Stimulated activated memory B cell treated with anti-CD40 and anti-IgM and Interleukin-4, amounts not matched to agents 10 μg/mL and 1 μg/mL and 100 μg/mL, for 72 hours (primary cell): ENCODE data around the gene ARHGAP24.
"Not testable (repeated sequence)": the region's sequence is repeated elsewhere in the genome, so short reads cannot be mapped to it uniquely, and the experiment has no call there.

ENCODE experiments used
- ATAC-seq: fragments of 150-1000 bp; cut with Tn5 transposase; 2 replicates; pipeline ENCODE4 v1.10.0; 2021
- H3K27ac Mint-ChIP-seq: one replicate; pipeline ENCODE4 v1.8.0; 2022; ENCODE audit warnings: mild to moderate bottlenecking, mixed read lengths
- H3K27me3 Mint-ChIP-seq: one replicate; pipeline ENCODE4 v1.8.0; 2022; ENCODE audit warnings: mixed read lengths
- H3K36me3 Mint-ChIP-seq: one replicate; pipeline ENCODE4 v1.8.0; 2022; ENCODE audit warnings: mixed read lengths
- H3K4me1 Mint-ChIP-seq: one replicate; pipeline ENCODE4 v1.8.0; 2022; ENCODE audit warnings: mixed read lengths
- H3K4me3 Mint-ChIP-seq: one replicate; pipeline ENCODE4 v1.8.0; 2022; ENCODE audit warnings: mild to moderate bottlenecking, moderate library complexity, mixed read lengths
- H3K9me3 Mint-ChIP-seq: one replicate; pipeline ENCODE4 v1.8.0; 2022; ENCODE audit warnings: mixed read lengths

ARHGAP24 gene

DNA sequence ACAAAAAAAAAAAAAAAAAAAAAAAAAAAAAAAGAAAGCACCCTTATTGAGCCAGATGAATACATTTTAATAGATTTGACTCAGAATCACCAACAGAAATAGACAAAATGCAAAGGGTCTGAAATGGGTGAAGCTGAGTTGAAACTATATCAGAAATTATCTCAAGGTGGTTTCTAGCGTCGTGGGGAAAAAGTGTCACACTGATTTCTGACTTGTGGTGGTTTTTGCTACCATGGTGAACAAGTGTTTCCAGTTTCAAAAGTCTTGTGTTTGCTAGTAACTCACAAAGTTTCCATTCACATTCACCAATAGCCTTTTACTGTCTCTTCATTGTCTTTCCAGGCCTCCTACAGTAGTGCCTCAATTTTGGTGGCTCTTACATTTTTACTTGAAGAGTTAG lies 135.5 kb downstream of the ARHGAP24 start:
- H3K4me3 Mint-ChIP-seq = no peak overlapping the region
- no peaks in the 10 kb centered on the region for H3K9me3 Mint-ChIP-seq

DNA sequence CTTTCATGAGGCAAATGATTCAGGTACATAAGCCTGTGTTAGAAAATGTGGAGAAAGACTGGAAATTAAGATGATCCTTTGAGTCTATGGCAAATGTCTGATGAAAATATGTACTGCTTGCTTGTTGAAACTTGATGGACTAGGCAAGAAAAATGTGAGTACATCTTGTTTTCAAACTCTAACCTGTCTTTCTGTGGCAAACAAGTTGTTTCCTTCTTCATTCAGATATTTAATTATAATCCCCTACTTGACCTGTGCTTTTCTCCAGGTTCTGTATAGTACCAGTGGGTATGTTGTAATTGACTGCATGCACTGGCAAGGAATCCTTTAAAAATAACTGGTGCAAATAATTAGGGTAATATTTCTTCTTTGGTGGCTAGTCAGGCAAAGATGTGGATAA lies 136.7 kb downstream of the ARHGAP24 start:
- Mint-ChIP-seq H3K4me3 (no peak overlapping the region), H3K27me3 (no peaks in the 10 kb centered on the region), H3K36me3 (no peaks in the 10 kb centered on the region), H3K27ac (peak overlapping the region; percentile 92), H3K9me3 (no peaks in the 10 kb centered on the region), H3K4me1 (peaks cover 27% of the 10 kb centered on the region)
- no peak for ATAC-seq

More for the DNA sequence above, 135.5 kb downstream of the ARHGAP24 start:
- Mint-ChIP-seq H3K4me1 (peaks cover 38% of the 10 kb centered on the region), H3K27me3 (no peaks in the 10 kb centered on the region), H3K36me3 (peaks cover 7% of the 10 kb centered on the region), H3K27ac (peak overlapping the region; percentile 92)
- peak; percentile 82 for ATAC-seq

DNA sequence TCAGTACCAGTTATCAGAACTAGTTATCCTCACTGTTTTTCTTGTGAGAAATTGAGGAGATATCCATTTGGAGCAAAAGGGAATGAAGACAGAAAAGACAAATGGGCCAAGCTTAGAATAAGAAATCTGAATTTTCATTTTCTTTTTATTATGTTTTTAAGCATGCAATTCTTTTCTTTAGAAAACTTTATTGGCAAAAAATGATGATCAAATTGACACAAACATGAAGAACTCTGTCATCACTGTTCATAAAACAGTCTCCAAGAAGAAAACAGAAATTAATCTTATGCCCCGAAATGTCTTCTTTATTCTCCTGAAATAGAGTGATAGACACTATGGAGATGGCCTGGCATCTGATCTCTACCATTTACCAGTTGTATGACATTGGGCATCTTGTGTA lies 139.0 kb downstream of the ARHGAP24 start:
- Mint-ChIP-seq H3K4me1 (peaks cover 7% of the 10 kb centered on the region), H3K27ac (no peak overlapping the region), H3K4me3 (no peak overlapping the region), H3K9me3 (no peaks in the 10 kb centered on the region), H3K27me3 (no peaks in the 10 kb centered on the region), H3K36me3 (peaks cover 5% of the 10 kb centered on the region)
- ATAC-seq = no peak

DNA sequence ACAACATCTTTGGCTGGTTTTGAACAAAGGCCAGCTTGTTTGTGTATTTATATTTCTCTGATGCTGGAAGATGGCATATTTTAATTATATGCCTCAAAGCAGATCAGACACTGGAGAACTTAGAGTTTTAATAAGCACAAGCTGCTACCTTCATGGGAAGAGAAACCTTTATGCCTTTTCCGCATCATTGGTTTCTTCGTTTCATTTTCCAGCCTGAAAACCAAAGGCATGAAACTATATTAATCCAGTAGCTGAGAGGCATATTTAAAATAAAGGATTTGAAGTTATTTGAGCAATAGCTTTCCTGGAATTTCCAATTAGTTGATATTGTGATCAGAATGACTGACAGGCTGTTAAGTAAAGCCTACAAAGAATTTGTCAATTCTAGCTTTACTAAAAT lies 141.0 kb downstream of the ARHGAP24 start:
- Mint-ChIP-seq H3K36me3 (peaks cover 20% of the 10 kb centered on the region), H3K27ac (no peak overlapping the region), H3K4me3 (no peak overlapping the region), H3K27me3 (no peaks in the 10 kb centered on the region), H3K4me1 (peaks cover 9% of the 10 kb centered on the region), H3K9me3 (peaks cover 3% of the 10 kb centered on the region)
- ATAC-seq = no peak

DNA sequence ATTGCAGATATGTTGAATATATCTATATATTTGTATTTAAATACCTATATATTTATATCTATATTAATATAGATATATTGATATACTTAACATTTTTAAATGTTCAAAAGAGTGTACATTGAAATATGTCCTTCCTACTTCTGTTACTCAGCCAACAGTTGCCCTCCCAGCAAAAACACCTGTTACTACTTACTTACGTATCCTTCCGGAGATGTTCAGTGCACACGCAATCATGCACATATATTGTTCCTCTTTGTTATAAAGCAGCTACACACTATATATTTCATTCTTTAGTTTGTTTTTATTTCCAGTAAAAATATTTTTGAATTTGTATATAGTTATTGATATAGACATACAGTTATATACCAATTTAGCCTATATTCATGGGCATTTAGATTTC lies 142.3 kb downstream of the ARHGAP24 start:
- no peaks in the 10 kb centered on the region for H3K27me3 Mint-ChIP-seq
- H3K36me3 Mint-ChIP-seq = peaks cover 23% of the 10 kb centered on the region
- H3K4me1 Mint-ChIP-seq = peaks cover 13% of the 10 kb centered on the region
- no peak overlapping the region for H3K4me3 Mint-ChIP-seq
- ATAC-seq = no peak
- no peak overlapping the region for H3K27ac Mint-ChIP-seq
- H3K9me3 Mint-ChIP-seq = peaks cover 3% of the 10 kb centered on the region

DNA sequence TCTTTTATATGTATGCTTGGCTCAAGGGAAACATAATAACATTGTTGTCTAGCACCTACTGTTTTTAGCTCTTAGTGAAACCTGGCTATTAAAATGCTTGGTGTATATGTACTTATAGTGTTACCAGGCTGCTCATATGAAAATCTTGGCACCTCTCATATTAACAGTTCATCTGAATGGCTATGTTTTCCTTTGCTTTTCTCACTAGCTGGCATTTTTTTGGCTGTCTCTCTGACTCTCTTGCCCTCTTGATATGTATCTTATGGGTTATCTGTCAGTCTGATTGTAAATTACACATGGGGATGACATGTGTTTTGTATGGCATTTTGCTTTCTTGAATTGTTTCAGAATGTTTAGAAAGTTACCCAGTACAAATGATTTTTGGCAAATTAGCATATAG lies 158.0 kb downstream of the ARHGAP24 start:
- no peak for ATAC-seq
- Mint-ChIP-seq H3K4me3 (no peak overlapping the region), H3K27me3 (no peaks in the 10 kb centered on the region), H3K27ac (no peak overlapping the region), H3K36me3 (peaks cover 57% of the 10 kb centered on the region), H3K9me3 (peaks cover 12% of the 10 kb centered on the region), H3K4me1 (peaks cover 44% of the 10 kb centered on the region)

DNA sequence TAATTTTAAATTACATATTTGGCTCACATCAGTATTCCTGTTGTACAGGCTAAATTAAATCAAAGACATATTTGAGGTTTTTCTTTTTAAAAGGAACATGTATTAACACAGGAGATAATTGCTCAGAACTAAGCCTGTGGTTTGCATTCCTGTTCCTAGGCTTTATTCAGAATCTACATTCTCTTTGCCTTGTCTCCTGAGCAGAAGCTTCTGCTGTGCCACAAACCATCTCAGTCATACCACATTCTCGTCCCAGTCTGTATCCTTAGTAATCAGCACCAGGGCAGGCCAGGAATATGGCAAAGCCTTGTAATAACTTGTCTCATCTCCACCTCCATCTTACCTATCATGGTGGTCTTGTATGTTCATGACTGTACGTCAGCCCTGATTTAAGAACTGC lies 162.8 kb downstream of the ARHGAP24 start:
- no peak for ATAC-seq
- Mint-ChIP-seq H3K4me1 (peaks cover 36% of the 10 kb centered on the region), H3K9me3 (no peaks in the 10 kb centered on the region), H3K4me3 (no peak overlapping the region), H3K27me3 (no peaks in the 10 kb centered on the region), H3K36me3 (peaks cover 27% of the 10 kb centered on the region), H3K27ac (no peak overlapping the region)

DNA sequence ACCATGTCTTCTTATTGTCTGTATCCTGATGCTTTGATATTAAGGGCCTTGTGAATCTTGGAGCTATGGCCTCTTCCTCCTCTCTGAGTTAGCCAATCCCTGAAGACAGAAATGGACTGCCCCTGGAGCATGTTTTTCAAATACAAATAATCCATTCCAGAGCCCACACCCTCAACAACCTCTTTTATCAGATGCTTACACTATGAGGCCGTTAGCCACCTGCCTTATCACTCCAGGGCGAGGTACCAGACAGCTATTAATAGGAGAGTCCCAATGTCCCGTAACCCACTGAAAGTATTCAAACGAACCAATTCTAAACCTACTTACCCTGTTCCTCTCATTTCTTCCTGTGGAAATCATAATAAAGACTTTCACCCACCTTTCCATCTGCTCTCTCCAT lies 165.0 kb downstream of the ARHGAP24 start:
- Mint-ChIP-seq H3K4me3 (no peak overlapping the region), H3K9me3 (no peaks in the 10 kb centered on the region), H3K4me1 (peaks cover 43% of the 10 kb centered on the region), H3K27me3 (no peaks in the 10 kb centered on the region), H3K36me3 (peaks cover 18% of the 10 kb centered on the region), H3K27ac (no peak overlapping the region)
- ATAC-seq = no peak

DNA sequence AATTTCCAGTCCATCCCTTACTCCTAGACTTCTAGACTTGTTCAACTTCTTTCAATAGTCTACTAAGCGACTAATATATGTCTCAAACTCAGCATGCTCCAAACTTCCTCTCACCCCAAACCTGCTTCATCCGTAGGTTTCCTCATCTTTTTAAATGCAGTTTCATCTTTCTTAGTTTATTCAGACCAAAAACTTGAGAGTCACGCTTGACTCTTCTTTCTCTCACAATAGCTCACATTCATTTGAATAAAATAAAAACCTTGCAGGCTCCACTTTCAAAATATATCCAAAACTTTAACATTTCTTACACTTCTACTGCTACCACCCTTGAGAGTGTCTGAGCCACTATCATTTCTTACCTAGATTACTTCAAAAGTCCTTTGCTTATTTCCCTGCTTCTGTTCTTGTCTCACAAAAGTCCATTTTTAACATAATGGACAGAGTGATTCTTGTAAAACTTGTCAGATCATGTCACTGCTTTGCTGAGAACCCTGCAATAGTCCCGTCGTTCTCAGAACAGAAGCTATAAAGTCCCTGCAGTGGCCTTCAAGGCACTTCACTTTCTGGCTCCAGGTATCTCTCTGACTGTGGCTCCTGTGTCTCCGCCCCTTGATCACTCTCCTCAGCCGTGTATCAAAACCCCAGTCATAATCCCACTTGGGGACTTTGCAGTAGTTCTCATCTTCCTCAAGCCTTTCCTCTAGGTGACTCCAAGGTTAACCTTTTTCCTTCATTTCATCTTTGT lies 167.6 kb downstream of the ARHGAP24 start:
- ATAC-seq = peak; percentile 68
- Mint-ChIP-seq H3K4me3 (peak overlapping the region; percentile 5), H3K27me3 (no peaks in the 10 kb centered on the region), H3K9me3 (peaks cover 2% of the 10 kb centered on the region), H3K4me1 (peaks cover 48% of the 10 kb centered on the region), H3K36me3 (peaks cover 15% of the 10 kb centered on the region), H3K27ac (peak overlapping the region; percentile 77)

DNA sequence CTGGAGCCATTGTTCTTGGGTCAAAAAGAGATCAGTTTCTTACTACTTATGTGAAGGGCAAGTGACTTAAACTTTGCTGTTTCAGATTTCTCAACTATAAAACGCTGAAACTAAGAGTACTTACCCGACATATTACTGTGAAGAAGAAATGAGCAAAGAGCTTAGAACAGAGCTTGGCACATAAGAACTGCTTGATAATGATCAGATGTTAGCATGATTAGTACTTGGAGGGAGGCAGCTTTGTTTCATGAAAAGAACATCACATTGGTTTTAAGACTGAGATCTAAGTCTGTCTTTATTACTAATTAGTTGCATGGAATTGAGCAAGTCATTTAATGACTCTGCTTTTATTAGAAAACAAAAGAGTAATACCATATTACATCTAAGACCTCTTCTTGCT lies 169.1 kb downstream of the ARHGAP24 start:
- no peak for ATAC-seq
- Mint-ChIP-seq H3K4me1 (peaks cover 48% of the 10 kb centered on the region), H3K27me3 (no peaks in the 10 kb centered on the region), H3K9me3 (peaks cover 2% of the 10 kb centered on the region), H3K27ac (no peak overlapping the region), H3K36me3 (peaks cover 21% of the 10 kb centered on the region), H3K4me3 (no peak overlapping the region)

DNA sequence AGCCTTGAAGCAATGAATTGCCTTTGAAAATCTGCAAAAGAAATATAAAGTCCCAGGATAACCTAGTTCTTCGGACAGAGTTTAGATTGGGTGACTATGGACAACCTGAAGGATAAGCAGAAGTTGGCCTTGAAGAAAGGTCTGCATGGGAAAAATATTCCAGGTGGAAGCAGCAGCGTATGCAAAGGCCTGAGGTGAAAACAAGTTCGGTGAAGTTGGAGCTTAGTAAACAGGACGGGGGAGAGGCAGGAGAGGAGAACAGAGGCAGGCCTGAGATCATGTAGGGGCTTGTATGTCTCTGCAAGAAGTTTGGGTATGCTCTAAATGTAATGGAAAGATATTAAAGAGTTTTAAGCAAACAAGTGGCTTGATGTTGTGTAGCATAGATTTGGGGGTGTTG lies 176.0 kb downstream of the ARHGAP24 start:
- no peak for ATAC-seq
- Mint-ChIP-seq H3K4me3 (no peak overlapping the region), H3K4me1 (peaks cover 16% of the 10 kb centered on the region)

DNA sequence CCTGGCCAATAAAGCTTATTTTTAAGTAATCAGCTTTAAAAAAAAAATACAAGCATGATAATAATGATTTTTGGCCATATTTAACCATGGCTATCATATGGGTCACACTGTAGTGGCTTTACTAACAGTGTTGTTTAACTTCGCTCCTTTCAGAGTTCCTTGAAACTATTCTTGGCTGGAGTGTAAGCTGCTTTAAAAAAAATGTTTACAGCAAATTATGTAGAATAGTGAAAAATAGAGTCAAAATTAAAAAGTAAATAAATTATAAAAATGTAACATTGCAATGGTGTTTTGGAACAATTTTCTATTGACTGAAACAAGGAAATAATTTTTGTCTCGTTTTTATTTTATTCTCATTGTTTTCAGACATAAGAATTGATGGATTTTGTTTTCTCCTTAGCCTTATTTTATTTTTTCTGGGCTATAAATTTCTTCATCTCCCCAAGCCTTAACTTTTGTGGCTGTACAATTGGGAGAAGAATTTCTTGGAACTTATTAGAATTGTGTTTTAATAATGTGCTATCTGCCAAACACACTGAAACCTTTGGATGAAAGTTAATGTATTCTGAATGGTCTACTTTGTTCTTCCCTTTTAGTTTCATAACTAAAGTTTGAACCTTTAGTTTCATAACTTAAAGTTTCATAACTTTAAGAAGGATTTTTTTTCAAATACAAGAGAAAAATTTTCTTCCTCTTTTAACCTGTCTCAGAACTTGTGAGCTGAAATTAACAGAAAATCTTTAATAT lies 182.0 kb downstream of the ARHGAP24 start:
- Mint-ChIP-seq H3K27me3 (no peaks in the 10 kb centered on the region), H3K27ac (peak overlapping the region; percentile 95), H3K36me3 (peaks cover 5% of the 10 kb centered on the region), H3K4me3 (no peak overlapping the region), H3K4me1 (peaks cover 34% of the 10 kb centered on the region), H3K9me3 (no peaks in the 10 kb centered on the region)
- ATAC-seq = no peak

More for the DNA sequence above, 176.0 kb downstream of the ARHGAP24 start:
- Mint-ChIP-seq H3K27ac (no peak overlapping the region), H3K27me3 (no peaks in the 10 kb centered on the region), H3K9me3 (peaks cover 2% of the 10 kb centered on the region), H3K36me3 (peaks cover 25% of the 10 kb centered on the region)

DNA sequence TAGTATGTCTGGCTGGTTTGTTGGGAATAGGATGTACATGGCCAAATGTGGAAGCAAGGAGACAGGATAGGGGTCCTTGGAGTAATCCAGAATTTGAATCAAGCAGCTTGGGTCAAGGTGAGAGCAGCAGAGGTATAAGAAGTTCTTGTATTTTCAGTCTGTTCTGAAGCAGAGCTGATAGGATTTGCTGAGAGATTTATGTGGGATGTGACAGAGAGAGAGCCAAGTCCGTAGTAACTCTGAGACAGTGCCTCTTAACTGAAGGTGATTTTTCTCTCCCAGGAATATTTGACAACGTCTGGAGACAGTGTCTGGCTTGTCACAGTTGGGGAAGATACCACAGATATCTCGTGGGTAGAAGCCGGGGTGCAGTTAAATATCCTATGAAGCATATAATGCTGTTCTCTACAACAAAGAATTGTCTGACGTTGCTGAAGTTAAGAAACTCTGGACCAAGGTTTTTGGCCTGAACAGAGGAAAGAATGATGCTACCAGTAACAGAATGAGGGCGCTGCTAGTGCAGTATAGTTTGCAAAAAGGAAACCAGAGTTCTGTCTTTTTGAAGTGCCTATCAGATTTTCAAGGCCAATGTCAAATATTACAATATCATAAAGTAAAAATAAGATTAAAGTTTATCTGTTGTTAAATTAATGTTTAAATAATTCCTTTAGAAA lies 184.0 kb downstream of the ARHGAP24 start:
- no peaks in the 10 kb centered on the region for H3K27me3 Mint-ChIP-seq
- peaks cover 34% of the 10 kb centered on the region for H3K4me1 Mint-ChIP-seq
- H3K4me3 Mint-ChIP-seq = no peak overlapping the region
- H3K36me3 Mint-ChIP-seq = peaks cover 5% of the 10 kb centered on the region
- no peaks in the 10 kb centered on the region for H3K9me3 Mint-ChIP-seq
- no peak for ATAC-seq
- H3K27ac Mint-ChIP-seq = peak overlapping the region; percentile 95

DNA sequence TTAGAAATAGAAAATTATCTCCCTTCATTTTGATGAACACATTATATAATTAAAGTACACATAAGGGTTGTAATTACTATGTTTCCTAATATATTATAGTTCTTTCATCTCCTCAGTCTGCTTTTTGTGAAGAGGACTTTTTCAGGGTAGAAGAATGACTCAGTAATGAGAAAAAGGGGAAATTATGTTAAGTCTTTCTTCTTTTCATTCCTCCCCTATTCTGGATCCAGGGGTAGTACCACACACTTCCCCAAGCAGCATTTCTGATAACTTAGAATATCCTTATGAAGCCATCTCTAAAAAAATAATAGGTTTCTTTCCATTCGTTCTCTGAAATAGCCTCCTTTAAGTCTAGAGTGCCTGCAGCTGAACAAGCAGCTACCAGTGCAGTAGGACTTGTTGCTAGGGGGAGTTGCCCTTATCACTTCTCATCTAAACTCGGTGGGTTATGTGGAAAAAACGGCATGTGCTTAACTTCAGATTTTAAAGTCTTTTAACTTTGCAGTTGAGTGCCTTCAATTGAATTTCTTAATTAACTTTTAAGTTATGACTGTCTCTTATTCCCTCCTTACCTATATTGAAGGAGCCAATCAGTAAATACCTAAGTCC lies 184.8 kb downstream of the ARHGAP24 start:
- peak; percentile 72 for ATAC-seq
- Mint-ChIP-seq H3K36me3 (peaks cover 8% of the 10 kb centered on the region), H3K4me1 (peaks cover 34% of the 10 kb centered on the region), H3K27me3 (no peaks in the 10 kb centered on the region), H3K27ac (peak overlapping the region; percentile 95), H3K9me3 (no peaks in the 10 kb centered on the region), H3K4me3 (peak overlapping the region; percentile 59)

DNA sequence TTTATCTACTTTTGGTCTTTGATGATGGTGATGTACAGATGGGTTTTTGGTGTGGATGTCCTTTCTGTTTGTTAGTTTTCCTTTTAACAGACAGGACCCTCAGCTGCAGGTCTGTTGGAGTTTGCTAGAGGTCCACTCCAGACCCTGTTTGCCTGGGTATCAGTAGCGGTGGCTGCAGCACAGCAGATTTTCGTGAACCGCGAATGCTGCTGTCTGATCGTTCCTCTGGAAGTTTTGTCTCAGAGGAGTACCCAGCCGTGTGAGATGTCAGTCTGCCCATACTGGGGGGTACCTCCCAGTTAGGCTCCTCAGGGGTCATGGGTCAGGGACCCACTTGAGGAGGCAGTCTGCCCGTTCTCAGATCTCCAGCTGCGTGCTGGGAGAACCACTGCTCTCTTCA lies 191.7 kb downstream of the ARHGAP24 start:
- not testable (repeated sequence) for H3K9me3 Mint-ChIP-seq, H3K4me3 Mint-ChIP-seq, ATAC-seq, H3K27me3 Mint-ChIP-seq
- peaks cover 37% of the 10 kb centered on the region for H3K4me1 Mint-ChIP-seq
- peak overlapping the region; percentile 58 for H3K27ac Mint-ChIP-seq
- peaks cover 37% of the 10 kb centered on the region for H3K36me3 Mint-ChIP-seq
